Activated T-helper 17 cell treated with anti-CD3 and anti-CD28 coated beads, Interleukin-2, amount 50 U/mL, for 72 hours (primary cell): ENCODE measurements around the gene CCDC159. TPM values are rescaled to one million over a fixed set of nuclear protein-coding genes. Genes with fewer than 3 reads are reported as not detected.
"Not testable (repeated sequence)": the region's sequence is repeated elsewhere in the genome, so short reads cannot be mapped to it uniquely, and the experiment has no call there.

ENCODE experiments used
- ATAC-seq: fragments of 150-1000 bp; cut with Tn5 transposase; replicated peaks from 2 replicates; pipeline ENCODE4 v1.10.0; 2021; ENCODE audit warnings: mild to moderate bottlenecking, moderate library complexity
- H3K27ac Mint-ChIP-seq: one replicate; pipeline ENCODE4 v1.8.0; 2022; ENCODE audit warnings: mixed read lengths
- H3K27me3 Mint-ChIP-seq: one replicate; pipeline ENCODE4 v1.8.0; 2022; ENCODE audit warnings: mixed read lengths
- H3K36me3 Mint-ChIP-seq: one replicate; pipeline ENCODE4 v1.8.0; 2022; ENCODE audit warnings: low read depth, mild to moderate bottlenecking, mixed read lengths
- H3K4me1 Mint-ChIP-seq: one replicate; pipeline ENCODE4 v1.8.0; 2022; ENCODE audit warnings: mixed read lengths
- H3K4me3 Mint-ChIP-seq: one replicate; pipeline ENCODE4 v1.8.0; 2022; ENCODE audit warnings: mild to moderate bottlenecking, mixed read lengths
- H3K9me3 Mint-ChIP-seq: one replicate; pipeline ENCODE4 v1.8.0; 2022; ENCODE audit warnings: mixed read lengths
- total RNA-seq, 2 donors: library from RNA; stranded (reverse); gene quantifications; one replicate each; pipeline ENCODE4 v1.2.3, GENCODE V29; 2022

CCDC159 gene
- total RNA-seq, 2 donors from 2014 or later = 17.4 to 45.4 TPM

- not testable (repeated sequence) for H3K9me3 Mint-ChIP-seq, H3K36me3 Mint-ChIP-seq, H3K27me3 Mint-ChIP-seq, ATAC-seq, H3K27ac Mint-ChIP-seq
- Mint-ChIP-seq H3K4me3 (peak overlapping the region; percentile 74), H3K4me1 (peaks cover 11% of the 10 kb centered on the region)
Observed at GRCh38 chr19:11354102-11354501, 7.8 kb downstream of the CCDC159 start.

GRCh38 chr19:11355160-11356073, 9.1 kb downstream of the CCDC159 start, which contains the start of gene PLPPR2:
PLPPR2 (plus strand) TSS chr19:11355432; CDS start chr19:11357674, 2,242 bp downstream.
- Mint-ChIP-seq H3K27ac (peak within 1 kb of the TSS; percentile 73), H3K4me1 (peaks cover 11% of the 10 kb centered on the region), H3K9me3 (no peaks in the 10 kb centered on the region), H3K4me3 (peak within 1 kb of the TSS; percentile 74), H3K27me3 (peaks cover 7% of the 10 kb centered on the region), H3K36me3 (no peaks in the 10 kb centered on the region)
- ATAC-seq = peak; percentile 93

- Mint-ChIP-seq H3K36me3 (no peaks in the 10 kb centered on the region), H3K27ac (peak overlapping the region; percentile 73), H3K9me3 (no peaks in the 10 kb centered on the region), H3K27me3 (peaks cover 7% of the 10 kb centered on the region), H3K4me3 (peak overlapping the region; percentile 74), H3K4me1 (peaks cover 11% of the 10 kb centered on the region)
- no peak for ATAC-seq
Observed at GRCh38 chr19:11356074-11356397, 9.7 kb downstream of the CCDC159 start.

GRCh38 chr19:11356676-11357550, 10.6 kb downstream of the CCDC159 start:
- Mint-ChIP-seq H3K4me1 (peaks cover 11% of the 10 kb centered on the region), H3K9me3 (no peaks in the 10 kb centered on the region), H3K27me3 (peaks cover 7% of the 10 kb centered on the region), H3K27ac (no peak overlapping the region), H3K4me3 (peak overlapping the region; percentile 74), H3K36me3 (no peaks in the 10 kb centered on the region)
- no peak for ATAC-seq

DNA sequence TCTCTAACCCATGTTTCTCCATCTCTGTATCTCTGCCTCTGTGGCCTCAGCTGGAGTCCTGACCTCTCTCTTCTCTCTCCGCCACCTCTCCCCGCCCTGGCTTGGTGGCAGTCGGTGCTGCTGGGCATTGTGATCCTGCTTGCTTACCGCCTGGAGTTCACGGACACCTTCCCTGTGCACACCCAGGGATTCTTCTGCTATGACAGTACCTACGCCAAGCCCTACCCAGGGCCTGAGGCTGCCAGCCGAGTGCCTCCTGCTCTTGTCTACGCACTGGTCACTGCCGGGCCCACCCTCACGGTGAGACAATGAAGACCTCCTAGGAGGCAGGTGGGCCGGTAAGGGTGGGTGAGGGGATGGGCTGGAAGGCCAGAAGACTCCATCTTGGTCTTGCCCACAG, 13.1 kb downstream of the CCDC159 start:
- H3K9me3 Mint-ChIP-seq = no peaks in the 10 kb centered on the region
- H3K27me3 Mint-ChIP-seq = peaks cover 7% of the 10 kb centered on the region
- no peak overlapping the region for H3K4me3 Mint-ChIP-seq
- no peak for ATAC-seq
- no peak overlapping the region for H3K27ac Mint-ChIP-seq
- H3K36me3 Mint-ChIP-seq = no peaks in the 10 kb centered on the region
- peaks cover 11% of the 10 kb centered on the region for H3K4me1 Mint-ChIP-seq

DNA sequence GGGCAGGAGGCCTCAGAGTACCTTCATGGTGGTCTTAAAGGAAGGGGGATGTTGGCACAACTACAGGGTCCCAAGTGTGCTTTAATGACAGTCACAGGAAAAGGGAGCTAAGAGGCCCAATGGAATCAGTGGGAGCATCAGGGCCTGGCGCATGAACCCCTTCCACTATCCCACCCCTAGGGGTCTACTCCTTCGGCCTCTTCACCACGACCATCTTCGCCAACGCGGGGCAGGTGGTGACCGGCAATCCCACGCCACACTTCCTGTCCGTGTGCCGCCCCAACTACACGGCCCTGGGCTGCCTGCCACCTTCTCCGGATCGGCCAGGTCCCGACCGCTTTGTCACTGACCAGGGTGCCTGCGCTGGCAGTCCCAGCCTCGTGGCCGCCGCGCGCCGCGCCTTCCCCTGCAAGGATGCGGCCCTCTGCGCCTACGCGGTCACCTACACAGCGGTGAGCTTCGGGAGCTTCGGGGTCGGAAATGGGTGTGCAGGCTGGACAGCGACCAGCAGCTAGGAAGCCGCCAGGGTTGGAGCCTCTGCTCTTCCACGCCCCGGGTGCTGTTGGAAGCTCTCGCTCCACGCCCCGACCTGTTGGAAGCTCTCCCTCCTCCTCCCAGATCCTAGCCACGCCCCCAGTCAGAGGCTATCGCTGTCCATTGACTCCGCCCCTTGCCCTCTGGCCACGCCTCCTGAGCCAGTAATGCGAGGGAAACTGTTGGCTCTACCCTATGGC, 14.9 kb downstream of the CCDC159 start:
- H3K4me3 Mint-ChIP-seq = no peak overlapping the region
- H3K36me3 Mint-ChIP-seq = no peaks in the 10 kb centered on the region
- ATAC-seq = no peak
- peaks cover 4% of the 10 kb centered on the region for H3K4me1 Mint-ChIP-seq
- peaks cover 3% of the 10 kb centered on the region for H3K27me3 Mint-ChIP-seq
- H3K9me3 Mint-ChIP-seq = no peaks in the 10 kb centered on the region
- no peak overlapping the region for H3K27ac Mint-ChIP-seq

DNA sequence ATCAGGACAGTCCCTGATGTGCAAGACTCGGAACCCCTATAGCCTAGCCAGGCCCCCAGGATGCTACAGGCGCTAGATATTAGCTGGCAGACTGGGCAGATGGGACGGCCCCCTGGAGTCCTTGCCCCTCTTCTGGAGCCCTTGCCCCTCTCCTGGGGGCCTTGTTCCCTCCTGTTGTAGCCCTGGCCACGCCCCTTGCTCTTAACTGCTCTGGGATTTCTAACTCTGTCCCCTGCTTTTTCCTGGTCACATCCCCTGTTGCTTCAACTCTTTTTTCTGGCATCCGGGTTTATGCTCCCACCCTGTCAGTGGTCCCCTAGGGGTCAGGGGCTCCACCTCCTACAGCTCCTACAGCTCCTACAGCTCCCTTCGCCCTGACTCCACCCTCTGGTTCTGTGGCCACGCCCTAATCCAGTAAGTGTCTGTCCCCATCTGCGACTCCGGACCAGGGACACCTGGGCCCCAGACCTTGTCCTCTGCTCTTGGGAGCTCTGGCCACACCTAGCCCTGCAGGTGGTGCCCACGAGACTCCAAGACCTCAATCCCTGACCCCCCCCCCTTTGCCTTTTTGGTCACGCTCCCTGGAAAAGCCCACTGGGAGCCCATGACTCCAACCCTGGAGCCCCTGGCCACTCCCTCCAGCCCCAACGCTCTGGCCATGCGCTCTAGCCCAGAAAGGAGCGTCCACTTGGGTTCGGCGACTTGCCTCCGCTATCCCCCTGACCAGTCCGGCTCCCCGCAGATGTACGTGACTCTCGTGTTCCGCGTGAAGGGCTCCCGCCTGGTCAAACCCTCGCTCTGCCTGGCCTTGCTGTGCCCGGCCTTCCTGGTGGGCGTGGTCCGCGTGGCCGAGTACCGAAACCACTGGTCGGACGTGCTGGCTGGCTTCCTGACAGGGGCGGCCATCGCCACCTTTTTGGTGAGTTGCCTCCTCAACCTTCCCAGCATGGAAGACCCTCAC, 15.7 kb downstream of the CCDC159 start:
- ATAC-seq = no peak

GRCh38 chr19:11363881-11364280, 17.6 kb downstream of the CCDC159 start:
- no peak overlapping the region for H3K4me3 Mint-ChIP-seq
- ATAC-seq = no peak
- H3K36me3 Mint-ChIP-seq = peaks cover 17% of the 10 kb centered on the region
- no peaks in the 10 kb centered on the region for H3K4me1 Mint-ChIP-seq
- no peak overlapping the region for H3K27ac Mint-ChIP-seq
- H3K27me3 Mint-ChIP-seq = no peaks in the 10 kb centered on the region
- H3K9me3 Mint-ChIP-seq = no peaks in the 10 kb centered on the region

More for the DNA sequence above, 15.7 kb downstream of the CCDC159 start:
- H3K27ac Mint-ChIP-seq = no peak overlapping the region
- no peaks in the 10 kb centered on the region for H3K4me1 Mint-ChIP-seq
- peaks cover 3% of the 10 kb centered on the region for H3K36me3 Mint-ChIP-seq
- H3K9me3 Mint-ChIP-seq = no peaks in the 10 kb centered on the region
- H3K4me3 Mint-ChIP-seq = no peak overlapping the region
- no peaks in the 10 kb centered on the region for H3K27me3 Mint-ChIP-seq

- Mint-ChIP-seq H3K4me3 (no peak overlapping the region), H3K9me3 (no peaks in the 10 kb centered on the region), H3K27ac (no peak overlapping the region), H3K36me3 (peaks cover 21% of the 10 kb centered on the region), H3K4me1 (no peaks in the 10 kb centered on the region), H3K27me3 (no peaks in the 10 kb centered on the region)
- no peak for ATAC-seq
Observed at GRCh38 chr19:11364296-11364904, 18.1 kb downstream of the CCDC159 start.

DNA sequence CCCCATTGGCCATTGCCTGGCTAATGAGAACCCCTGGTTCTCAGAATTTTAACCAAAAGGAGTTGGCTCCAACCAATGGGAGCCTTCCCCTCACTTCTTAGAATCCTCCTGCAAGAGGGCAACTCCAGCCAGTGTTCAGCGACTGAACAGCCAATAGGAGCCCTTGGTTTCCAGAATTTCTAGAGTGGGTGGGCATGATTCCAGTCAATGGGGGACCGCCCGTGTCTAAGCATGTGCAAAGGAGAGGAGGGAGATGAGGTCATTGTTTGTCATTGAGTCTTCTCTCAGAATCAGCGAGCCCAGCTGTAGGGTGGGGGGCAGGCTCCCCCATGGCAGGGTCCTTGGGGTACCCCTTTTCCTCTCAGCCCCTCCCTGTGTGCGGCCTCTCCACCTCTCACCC, 18.6 kb downstream of the CCDC159 start:
- Mint-ChIP-seq H3K4me1 (no peaks in the 10 kb centered on the region), H3K36me3 (peaks cover 21% of the 10 kb centered on the region), H3K27me3 (no peaks in the 10 kb centered on the region), H3K9me3 (no peaks in the 10 kb centered on the region), H3K27ac (no peak overlapping the region), H3K4me3 (no peak overlapping the region)
- ATAC-seq = no peak

- Mint-ChIP-seq H3K4me1 (peaks cover under 1% of the 10 kb centered on the region), H3K27ac (no peak overlapping the region), H3K27me3 (no peaks in the 10 kb centered on the region), H3K4me3 (no peak overlapping the region), H3K9me3 (no peaks in the 10 kb centered on the region), H3K36me3 (peaks cover 22% of the 10 kb centered on the region)
- no peak for ATAC-seq
Observed at GRCh38 chr19:11365557-11366117, 19.3 kb downstream of the CCDC159 start.

- Mint-ChIP-seq H3K4me1 (peaks cover 4% of the 10 kb centered on the region), H3K36me3 (peaks cover 32% of the 10 kb centered on the region), H3K27me3 (no peaks in the 10 kb centered on the region), H3K4me3 (no peak overlapping the region), H3K9me3 (no peaks in the 10 kb centered on the region), H3K27ac (no peak overlapping the region)
- no peak for ATAC-seq
Observed at GRCh38 chr19:11367528-11367927, 21.2 kb downstream of the CCDC159 start.

DNA sequence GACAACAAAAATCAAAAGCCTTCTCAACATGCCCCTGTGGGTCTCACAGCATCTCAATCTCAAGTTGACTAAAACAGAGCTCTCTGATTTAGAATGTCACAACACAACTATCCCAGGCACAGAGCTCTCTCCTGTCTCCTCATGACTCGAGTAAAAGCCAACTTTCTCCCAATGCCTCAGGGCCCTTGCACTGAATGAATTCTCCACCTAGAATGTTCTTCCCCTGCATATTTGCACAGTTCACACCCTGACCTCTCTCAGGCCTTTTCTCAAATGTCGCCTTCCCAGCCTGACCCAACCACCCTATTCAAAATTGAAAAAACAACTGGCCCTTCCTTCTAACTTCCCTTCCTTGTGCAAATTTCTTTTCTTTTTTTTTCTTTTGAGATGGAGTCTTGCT, 24.4 kb downstream of the CCDC159 start:
- H3K9me3 Mint-ChIP-seq = no peaks in the 10 kb centered on the region
- H3K27ac Mint-ChIP-seq = no peak overlapping the region
- H3K4me1 Mint-ChIP-seq = peaks cover 10% of the 10 kb centered on the region
- peaks cover 36% of the 10 kb centered on the region for H3K36me3 Mint-ChIP-seq
- H3K27me3 Mint-ChIP-seq = no peaks in the 10 kb centered on the region
- H3K4me3 Mint-ChIP-seq = no peak overlapping the region
- ATAC-seq = no peak
